NCI-H526 (cell line): ENCODE data around the gene MYBPHL.
"Not testable (repeated sequence)": the region's sequence is repeated elsewhere in the genome, so short reads cannot be mapped to it uniquely, and the experiment has no call there.

ENCODE experiments used
- DNase-seq, 2 experiments: peaks; one replicate each; lab custom pipeline; 2025; lab: John Stamatoyannopoulos, UW

Gene MYBPHL

GRCh38 chr1:109305991-109306390 is 820 bp downstream of the MYBPHL start:
- not testable (repeated sequence) for DNase-seq

- no peak for DNase-seq
These were observed 2.4 kb downstream of the MYBPHL start for GRCh38 chr1:109304226-109304920.

GRCh38 chr1:109301874-109302273 is 4.9 kb downstream of the MYBPHL start:
- DNase-seq, result no peak

GRCh38 chr1:109300650-109301151 is 6.1 kb downstream of the MYBPHL start:
- DNase-seq, result no peak

- no peak for DNase-seq
These were observed 7.1 kb downstream of the MYBPHL start for GRCh38 chr1:109299558-109300343.

GRCh38 chr1:109298666-109299557 is 7.9 kb downstream of the MYBPHL start:
- DNase-seq, result no peak

- DNase-seq, result no peak
These were observed 10.0 kb downstream of the MYBPHL start for GRCh38 chr1:109296782-109297181.

GRCh38 chr1:109295712-109296415 is 10.9 kb downstream of the MYBPHL start:
- DNase-seq, result no peak

- DNase-seq, result no peak
These were observed 12.3 kb downstream of the MYBPHL start for GRCh38 chr1:109294481-109294880.

GRCh38 chr1:109293026-109293425 is 13.8 kb downstream of the MYBPHL start:
- DNase-seq, result no peak

GRCh38 chr1:109292364-109292763 is 14.4 kb downstream of the MYBPHL start:
- DNase-seq, result no peak

GRCh38 chr1:109290998-109291397 is 15.8 kb downstream of the MYBPHL start:
- DNase-seq, result no peak

- DNase-seq, result no peak
These were observed 16.7 kb downstream of the MYBPHL start for GRCh38 chr1:109290137-109290536.

GRCh38 chr1:109286762-109287161 is 20.0 kb downstream of the MYBPHL start:
- not testable (repeated sequence) for DNase-seq

- DNase-seq, result peak in 1 of 2 experiments; percentile 30
These were observed 22.8 kb downstream of the MYBPHL start for GRCh38 chr1:109283748-109284600.

- peak; percentile 94 to 100 for DNase-seq
These were observed 23.7 kb downstream of the MYBPHL start, which contains the start of gene PSRC1 for GRCh38 chr1:109282952-109283747. PSRC1 (minus strand) TSS chr1:109283145.

GRCh38 chr1:109282497-109282951 is 24.3 kb downstream of the MYBPHL start:
- DNase-seq, result no peak

GRCh38 chr1:109281680-109282496 is 24.9 kb downstream of the MYBPHL start:
- DNase-seq, result peak in 1 of 2 experiments; percentile 43

GRCh38 chr1:109280862-109281261 is 25.9 kb downstream of the MYBPHL start:
- no peak for DNase-seq
